ENCODE measurements around the gene DUSP9.
"Not testable (repeated sequence)": the region's sequence is repeated elsewhere in the genome, so short reads cannot be mapped to it uniquely, and the experiment has no call there.

DUSP9 gene

DNA sequence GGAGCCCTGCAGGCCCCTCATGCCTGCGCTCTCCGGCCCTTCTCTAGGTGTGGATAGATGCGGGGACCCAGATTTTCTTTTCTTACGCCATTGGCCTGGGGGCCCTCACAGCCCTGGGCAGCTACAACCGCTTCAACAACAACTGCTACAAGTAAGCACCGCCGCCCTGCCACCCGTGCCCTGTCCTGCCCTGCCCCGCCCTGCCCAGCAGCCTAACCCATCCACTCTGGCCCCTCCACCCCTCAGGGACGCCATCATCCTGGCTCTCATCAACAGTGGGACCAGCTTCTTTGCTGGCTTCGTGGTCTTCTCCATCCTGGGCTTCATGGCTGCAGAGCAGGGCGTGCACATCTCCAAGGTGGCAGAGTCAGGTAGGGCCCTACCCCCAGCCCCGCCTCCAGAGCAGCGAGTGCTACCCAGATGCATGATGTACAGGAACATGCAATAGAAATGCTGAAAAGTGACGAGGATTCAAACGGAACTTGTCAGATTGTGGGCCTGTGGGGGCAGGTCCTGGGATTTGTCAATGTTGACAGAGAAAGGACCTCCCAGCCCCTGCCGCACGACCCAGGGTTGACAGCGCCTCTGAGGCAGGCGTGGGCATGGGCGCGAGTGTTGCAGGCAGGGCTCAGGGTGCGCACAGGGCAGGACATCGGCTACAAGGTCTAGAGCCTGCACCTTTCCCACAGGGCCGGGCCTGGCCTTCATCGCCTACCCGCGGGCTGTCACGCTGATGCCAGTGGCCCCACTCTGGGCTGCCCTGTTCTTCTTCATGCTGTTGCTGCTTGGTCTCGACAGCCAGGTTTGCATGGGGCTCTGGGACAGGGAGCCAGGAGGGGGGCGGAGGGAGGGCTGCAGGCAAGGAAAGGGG is 46.4 kb downstream of the DUSP9 start:
- no peaks in the 10 kb centered on the region for H3K9me3 ChIP-seq (ENCODE audit: control insufficient read depth in 2 of 2, low read length in 2 of 2)
- peaks cover under 1 to 7% of the 10 kb centered on the region in 2 donors for H3K4me1 ChIP-seq (ENCODE audit: control insufficient read depth in 2 of 2, insufficient read depth in 2 of 2, low read length in 2 of 2)
- peak overlapping the region in 1 of 2 donors; percentile 6 for H3K27ac ChIP-seq (ENCODE audit: low read depth in 2 of 2, low read length in 2 of 2)
- no peaks in the 10 kb centered on the region for H3K36me3 ChIP-seq (ENCODE audit: control insufficient read depth in 2 of 2, insufficient read depth in 2 of 2, low read length in 2 of 2)
- H3K4me3 ChIP-seq (ENCODE audit: low read length in 2 of 2) = no peak overlapping the region
- H3K9ac ChIP-seq (ENCODE audit: low read depth in 1 of 2, low read length in 2 of 2) = no peak overlapping the region
- no peaks in the 10 kb centered on the region for H3K27me3 ChIP-seq (ENCODE audit: control insufficient read depth in 2 of 2, insufficient read depth in 2 of 2, low read length in 2 of 2)

DNA sequence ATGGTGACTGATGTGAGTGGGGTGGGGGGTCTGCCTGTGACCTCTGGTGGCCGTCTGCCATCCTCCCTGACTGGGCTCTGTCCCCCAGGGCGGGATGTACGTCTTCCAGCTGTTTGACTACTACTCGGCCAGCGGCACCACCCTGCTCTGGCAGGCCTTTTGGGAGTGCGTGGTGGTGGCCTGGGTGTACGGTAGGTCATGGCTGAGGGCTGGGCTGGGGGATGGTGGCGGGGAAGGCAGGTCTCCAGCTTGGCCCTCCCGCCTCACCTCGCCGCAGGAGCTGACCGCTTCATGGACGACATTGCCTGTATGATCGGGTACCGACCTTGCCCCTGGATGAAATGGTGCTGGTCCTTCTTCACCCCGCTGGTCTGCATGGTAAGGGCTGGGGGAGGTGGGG is 47.3 kb downstream of the DUSP9 start:
- H3K4me1 ChIP-seq (ENCODE audit: control insufficient read depth in 2 of 2, insufficient read depth in 2 of 2, low read length in 2 of 2) = peaks cover 4 to 14% of the 10 kb centered on the region in 2 donors
- not testable (repeated sequence) for H3K27ac ChIP-seq (ENCODE audit: low read depth in 2 of 2, low read length in 2 of 2); H3K36me3 ChIP-seq (ENCODE audit: control insufficient read depth in 2 of 2, insufficient read depth in 2 of 2, low read length in 2 of 2); H3K27me3 ChIP-seq (ENCODE audit: control insufficient read depth in 2 of 2, insufficient read depth in 2 of 2, low read length in 2 of 2); H3K9me3 ChIP-seq (ENCODE audit: control insufficient read depth in 2 of 2, low read length in 2 of 2); H3K4me3 ChIP-seq (ENCODE audit: low read length in 2 of 2); H3K9ac ChIP-seq (ENCODE audit: low read depth in 1 of 2, low read length in 2 of 2)

DNA sequence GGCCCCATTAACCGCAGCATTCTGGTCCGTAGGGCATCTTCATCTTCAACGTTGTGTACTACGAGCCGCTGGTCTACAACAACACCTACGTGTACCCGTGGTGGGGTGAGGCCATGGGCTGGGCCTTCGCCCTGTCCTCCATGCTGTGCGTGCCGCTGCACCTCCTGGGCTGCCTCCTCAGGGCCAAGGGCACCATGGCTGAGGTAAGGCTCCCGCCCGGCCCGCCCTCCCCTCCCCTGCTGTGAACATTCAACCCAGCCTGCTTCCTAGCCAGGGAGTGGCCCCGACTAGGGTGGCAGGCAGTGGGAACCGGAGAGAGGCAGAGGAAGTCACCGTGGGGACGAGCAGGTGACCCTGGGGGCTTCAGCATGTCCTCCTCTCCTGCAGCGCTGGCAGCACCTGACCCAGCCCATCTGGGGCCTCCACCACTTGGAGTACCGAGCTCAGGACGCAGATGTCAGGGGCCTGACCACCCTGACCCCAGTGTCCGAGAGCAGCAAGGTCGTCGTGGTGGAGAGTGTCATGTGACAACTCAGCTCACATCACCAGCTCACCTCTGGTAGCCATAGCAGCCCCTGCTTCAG is 47.8 kb downstream of the DUSP9 start:
- H3K36me3 ChIP-seq (ENCODE audit: control insufficient read depth in 2 of 2, insufficient read depth in 2 of 2, low read length in 2 of 2) = no peaks in the 10 kb centered on the region

DNA sequence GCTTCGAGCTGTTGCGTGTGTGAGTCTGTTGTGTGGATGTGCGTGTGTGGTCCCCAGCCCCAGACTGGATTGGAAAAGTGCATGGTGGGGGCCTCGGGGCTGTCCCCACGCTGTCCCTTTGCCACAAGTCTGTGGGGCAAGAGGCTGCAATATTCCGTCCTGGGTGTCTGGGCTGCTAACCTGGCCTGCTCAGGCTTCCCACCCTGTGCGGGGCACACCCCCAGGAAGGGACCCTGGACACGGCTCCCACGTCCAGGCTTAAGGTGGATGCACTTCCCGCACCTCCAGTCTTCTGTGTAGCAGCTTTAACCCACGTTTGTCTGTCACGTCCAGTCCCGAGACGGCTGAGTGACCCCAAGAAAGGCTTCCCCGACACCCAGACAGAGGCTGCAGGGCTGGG is 49.1 kb downstream of the DUSP9 start:
- no peak overlapping the region for H3K27ac ChIP-seq (ENCODE audit: low read depth in 2 of 2, low read length in 2 of 2)
- H3K4me1 ChIP-seq (ENCODE audit: control insufficient read depth in 2 of 2, insufficient read depth in 2 of 2, low read length in 2 of 2) = peaks cover 12 to 26% of the 10 kb centered on the region in 2 donors
- H3K36me3 ChIP-seq (ENCODE audit: control insufficient read depth in 2 of 2, insufficient read depth in 2 of 2, low read length in 2 of 2) = no peaks in the 10 kb centered on the region
- H3K4me3 ChIP-seq (ENCODE audit: low read length in 2 of 2) = no peak overlapping the region
- H3K9ac ChIP-seq (ENCODE audit: low read depth in 1 of 2, low read length in 2 of 2) = no peak overlapping the region
- no peaks in the 10 kb centered on the region for H3K9me3 ChIP-seq (ENCODE audit: control insufficient read depth in 2 of 2, low read length in 2 of 2)
- no peaks in the 10 kb centered on the region for H3K27me3 ChIP-seq (ENCODE audit: control insufficient read depth in 2 of 2, insufficient read depth in 2 of 2, low read length in 2 of 2)

More for the DNA sequence above, 47.8 kb downstream of the DUSP9 start:
- Histone ChIP-seq H3K27me3 (ENCODE audit: control insufficient read depth in 2 of 2, insufficient read depth in 2 of 2, low read length in 2 of 2) (no peaks in the 10 kb centered on the region), H3K9ac (ENCODE audit: low read depth in 1 of 2, low read length in 2 of 2) (peak overlapping the region in 1 of 2 donors; percentile 39), H3K27ac (ENCODE audit: low read depth in 2 of 2, low read length in 2 of 2) (peak overlapping the region in 1 of 2 donors; percentile 67), H3K4me1 (ENCODE audit: control insufficient read depth in 2 of 2, insufficient read depth in 2 of 2, low read length in 2 of 2) (peaks cover 9 to 18% of the 10 kb centered on the region in 2 donors), H3K9me3 (ENCODE audit: control insufficient read depth in 2 of 2, low read length in 2 of 2) (no peaks in the 10 kb centered on the region), H3K4me3 (ENCODE audit: low read length in 2 of 2) (no peak overlapping the region)

DNA sequence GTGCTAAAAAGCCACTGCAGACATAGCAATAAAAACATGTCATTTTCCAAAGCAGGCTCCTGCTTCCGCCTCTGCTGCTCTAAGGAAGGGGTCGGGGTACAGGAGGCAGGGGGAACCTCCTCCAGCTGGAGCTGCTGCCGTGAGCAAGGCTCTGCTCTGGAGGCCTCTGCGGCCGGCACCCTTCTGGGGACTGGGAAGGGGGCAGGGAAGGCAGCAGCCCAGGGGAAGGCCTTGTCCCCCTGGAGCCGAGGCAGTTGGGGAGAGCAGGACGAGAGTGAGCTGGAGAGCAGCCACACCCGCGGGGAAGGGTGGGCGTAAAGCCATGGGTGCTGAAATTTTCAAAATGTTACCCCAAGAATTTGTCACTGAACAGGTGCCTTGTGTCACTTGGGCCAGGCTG is 49.5 kb downstream of the DUSP9 start:
- peaks cover 12 to 30% of the 10 kb centered on the region in 2 donors for H3K4me1 ChIP-seq (ENCODE audit: control insufficient read depth in 2 of 2, insufficient read depth in 2 of 2, low read length in 2 of 2)
- not testable (repeated sequence) for H3K9me3 ChIP-seq (ENCODE audit: control insufficient read depth in 2 of 2, low read length in 2 of 2); H3K36me3 ChIP-seq (ENCODE audit: control insufficient read depth in 2 of 2, insufficient read depth in 2 of 2, low read length in 2 of 2); H3K4me3 ChIP-seq (ENCODE audit: low read length in 2 of 2); H3K27ac ChIP-seq (ENCODE audit: low read depth in 2 of 2, low read length in 2 of 2); H3K27me3 ChIP-seq (ENCODE audit: control insufficient read depth in 2 of 2, insufficient read depth in 2 of 2, low read length in 2 of 2); H3K9ac ChIP-seq (ENCODE audit: low read depth in 1 of 2, low read length in 2 of 2)

DNA sequence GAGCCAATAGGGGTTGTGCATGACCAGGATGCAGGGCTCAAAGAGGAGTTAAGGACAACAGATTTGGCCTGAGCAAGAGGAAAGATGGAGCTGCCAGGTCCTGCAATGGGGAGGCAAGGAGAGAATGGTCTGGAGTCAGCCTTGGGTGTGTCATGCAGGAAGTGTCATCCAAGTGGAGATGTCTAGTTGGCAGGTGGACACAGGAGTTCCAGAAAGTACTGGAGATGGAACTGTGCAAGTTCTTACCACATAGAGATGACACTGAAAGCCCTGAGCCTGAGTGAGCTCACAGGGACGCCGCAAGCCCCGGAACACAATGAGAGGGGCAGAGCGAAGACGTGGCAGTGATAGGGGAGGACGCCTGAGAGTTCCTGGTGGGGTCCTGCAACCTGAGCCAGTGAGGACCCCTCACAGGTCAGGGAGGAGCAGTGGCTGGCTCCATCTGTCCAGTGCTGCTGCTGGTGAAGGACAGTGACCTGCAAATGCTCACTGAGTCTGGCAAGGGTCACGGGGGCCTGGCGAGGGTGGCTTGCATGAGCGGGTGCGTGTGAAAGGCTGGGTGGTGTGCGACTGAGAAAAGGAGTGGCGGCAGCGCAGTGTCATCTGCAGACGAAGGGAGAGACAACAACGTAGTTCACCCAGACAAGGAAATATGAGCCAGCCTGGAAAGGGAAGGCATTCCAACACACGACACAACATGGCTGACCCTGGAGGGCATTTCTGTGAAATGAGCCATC is 50.2 kb downstream of the DUSP9 start:
- peaks cover 15 to 31% of the 10 kb centered on the region in 2 donors for H3K4me1 ChIP-seq (ENCODE audit: control insufficient read depth in 2 of 2, insufficient read depth in 2 of 2, low read length in 2 of 2)

DNA sequence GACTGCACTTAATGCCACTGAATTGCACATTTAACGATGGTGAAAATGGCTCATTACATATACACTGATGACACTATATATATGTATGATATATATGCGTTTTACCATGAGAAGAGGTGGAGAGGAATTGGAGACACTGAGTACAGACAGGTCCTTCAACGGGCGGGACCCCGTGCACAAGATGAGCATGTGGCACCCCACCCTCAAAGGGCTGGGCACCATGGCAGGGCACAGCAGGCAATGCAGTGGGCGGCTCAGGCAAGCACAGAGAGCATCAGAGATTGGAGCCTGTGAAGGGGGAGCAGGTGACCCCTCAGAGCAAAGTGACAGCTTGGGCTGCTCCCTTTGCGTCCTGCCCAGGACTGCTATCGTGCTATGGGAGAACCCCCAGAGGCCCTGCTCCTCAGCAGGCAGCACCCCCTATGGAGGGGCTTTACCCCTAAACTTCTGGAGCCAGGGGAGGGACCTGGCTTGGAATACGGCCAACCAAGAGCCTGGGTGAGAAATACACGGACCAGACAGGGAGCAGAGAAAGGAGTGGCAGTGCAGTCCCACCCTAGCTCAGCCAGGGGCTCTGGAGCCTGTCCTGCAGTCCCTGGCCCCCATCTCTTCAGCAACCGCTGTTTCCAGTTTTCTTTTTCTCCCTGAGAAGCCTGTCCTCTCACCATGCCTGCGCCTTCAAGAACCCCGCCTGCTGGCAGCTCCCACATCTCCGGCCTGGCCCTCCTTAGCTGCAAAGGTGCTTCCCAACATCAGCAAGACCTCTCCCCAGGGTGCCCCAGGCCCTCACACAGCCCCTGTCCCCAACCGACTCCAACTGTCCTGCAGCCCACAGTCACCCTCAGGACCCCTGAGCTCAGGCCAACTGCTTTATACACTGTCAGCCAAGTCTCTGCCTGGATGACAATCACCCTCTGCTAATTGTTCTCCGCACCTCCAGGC is 51.2 kb downstream of the DUSP9 start:
- H3K27me3 ChIP-seq (ENCODE audit: control insufficient read depth in 2 of 2, insufficient read depth in 2 of 2, low read length in 2 of 2) = no peaks in the 10 kb centered on the region
- H3K4me1 ChIP-seq (ENCODE audit: control insufficient read depth in 2 of 2, insufficient read depth in 2 of 2, low read length in 2 of 2) = peaks cover 20 to 38% of the 10 kb centered on the region in 2 donors
- H3K27ac ChIP-seq (ENCODE audit: low read depth in 2 of 2, low read length in 2 of 2) = peak overlapping the region; percentile 61 to 95
- H3K9ac ChIP-seq (ENCODE audit: low read depth in 1 of 2, low read length in 2 of 2) = peak overlapping the region in 1 of 2 donors; percentile 80
- H3K36me3 ChIP-seq (ENCODE audit: control insufficient read depth in 2 of 2, insufficient read depth in 2 of 2, low read length in 2 of 2) = peaks cover 3 to 5% of the 10 kb centered on the region in 2 donors
- no peaks in the 10 kb centered on the region for H3K9me3 ChIP-seq (ENCODE audit: control insufficient read depth in 2 of 2, low read length in 2 of 2)
- no peak overlapping the region for H3K4me3 ChIP-seq (ENCODE audit: low read length in 2 of 2)

More for the DNA sequence above, 50.2 kb downstream of the DUSP9 start:
- peak overlapping the region in 1 of 2 donors; percentile 95 for H3K27ac ChIP-seq (ENCODE audit: low read depth in 2 of 2, low read length in 2 of 2)
- not testable (repeated sequence) for H3K27me3 ChIP-seq (ENCODE audit: control insufficient read depth in 2 of 2, insufficient read depth in 2 of 2, low read length in 2 of 2); H3K4me3 ChIP-seq (ENCODE audit: low read length in 2 of 2); H3K9me3 ChIP-seq (ENCODE audit: control insufficient read depth in 2 of 2, low read length in 2 of 2); H3K9ac ChIP-seq (ENCODE audit: low read depth in 1 of 2, low read length in 2 of 2); H3K36me3 ChIP-seq (ENCODE audit: control insufficient read depth in 2 of 2, insufficient read depth in 2 of 2, low read length in 2 of 2)

DNA sequence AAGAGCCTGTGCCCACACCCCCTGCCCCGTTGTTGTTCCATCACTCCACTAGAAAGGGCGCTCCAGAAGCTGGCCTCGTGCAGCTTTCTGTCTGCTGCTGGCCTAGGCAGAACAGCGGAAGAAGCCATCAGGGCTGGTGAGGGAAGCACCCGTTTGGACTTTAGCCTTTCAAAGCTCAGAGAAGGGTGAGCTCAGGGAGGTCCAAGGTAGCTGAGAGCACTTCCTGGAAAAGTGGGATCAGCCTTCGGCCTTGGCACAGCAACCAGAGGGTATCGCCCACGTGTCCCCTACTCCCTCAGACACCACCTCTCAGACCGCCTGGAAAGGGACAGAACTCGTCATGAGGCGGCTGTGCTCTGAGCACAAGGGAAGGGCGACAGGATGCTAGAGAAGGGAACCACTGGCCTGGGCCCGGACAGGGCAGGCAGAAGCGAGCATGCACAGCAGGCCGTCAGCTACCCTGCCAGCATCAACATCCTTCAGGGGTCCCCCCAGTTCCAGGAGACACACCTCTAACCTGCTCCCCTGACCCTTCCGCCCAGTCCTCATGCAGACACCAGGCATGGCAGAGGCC is 52.3 kb downstream of the DUSP9 start:
- H3K36me3 ChIP-seq (ENCODE audit: control insufficient read depth in 2 of 2, insufficient read depth in 2 of 2, low read length in 2 of 2); H3K27me3 ChIP-seq (ENCODE audit: control insufficient read depth in 2 of 2, insufficient read depth in 2 of 2, low read length in 2 of 2); H3K4me3 ChIP-seq (ENCODE audit: low read length in 2 of 2); H3K9me3 ChIP-seq (ENCODE audit: control insufficient read depth in 2 of 2, low read length in 2 of 2): not testable (repeated sequence)
- Histone ChIP-seq H3K4me1 (ENCODE audit: control insufficient read depth in 2 of 2, insufficient read depth in 2 of 2, low read length in 2 of 2) (peaks cover 24 to 43% of the 10 kb centered on the region in 2 donors), H3K9ac (ENCODE audit: low read depth in 1 of 2, low read length in 2 of 2) (peak overlapping the region in 1 of 2 donors; percentile 80), H3K27ac (ENCODE audit: low read depth in 2 of 2, low read length in 2 of 2) (peak overlapping the region; percentile 91 to 95)

DNA sequence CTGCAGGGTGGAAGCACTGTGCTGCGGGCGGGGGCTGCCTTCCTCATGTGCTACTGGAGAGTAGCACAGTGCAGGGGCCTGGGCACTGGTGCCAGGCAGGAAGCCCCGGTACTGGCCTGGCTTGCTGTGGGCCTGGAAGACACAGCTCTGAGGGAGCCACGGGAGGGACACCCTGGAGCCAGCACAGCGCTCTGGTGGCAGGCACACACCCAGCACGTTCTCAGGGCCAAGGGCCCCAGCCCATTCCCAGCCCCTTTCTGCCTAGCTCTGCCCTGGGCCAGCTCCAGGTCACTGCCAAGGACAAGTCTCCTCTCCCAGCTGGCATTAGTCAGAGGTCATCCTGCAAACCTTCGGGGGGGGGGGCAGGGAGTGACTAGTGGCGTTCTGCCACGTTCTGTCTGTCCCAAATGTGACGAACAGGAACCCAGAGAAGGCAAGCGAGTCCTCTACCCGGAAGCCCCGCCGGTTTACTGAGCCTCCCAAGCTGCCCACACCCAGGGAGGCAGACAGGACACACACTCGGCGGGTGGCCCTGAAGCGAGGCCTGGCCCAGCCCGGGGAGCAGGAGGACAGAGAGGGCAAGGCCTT is 52.9 kb downstream of the DUSP9 start:
- not testable (repeated sequence) for H3K36me3 ChIP-seq (ENCODE audit: control insufficient read depth in 2 of 2, insufficient read depth in 2 of 2, low read length in 2 of 2); H3K9me3 ChIP-seq (ENCODE audit: control insufficient read depth in 2 of 2, low read length in 2 of 2); H3K27me3 ChIP-seq (ENCODE audit: control insufficient read depth in 2 of 2, insufficient read depth in 2 of 2, low read length in 2 of 2); H3K4me3 ChIP-seq (ENCODE audit: low read length in 2 of 2)
- Histone ChIP-seq H3K27ac (ENCODE audit: low read depth in 2 of 2, low read length in 2 of 2) (peak overlapping the region; percentile 91 to 95), H3K9ac (ENCODE audit: low read depth in 1 of 2, low read length in 2 of 2) (peak overlapping the region in 1 of 2 donors; percentile 80), H3K4me1 (ENCODE audit: control insufficient read depth in 2 of 2, insufficient read depth in 2 of 2, low read length in 2 of 2) (peaks cover 24 to 43% of the 10 kb centered on the region in 2 donors)
